HepG2 (cell line): ENCODE measurements around the gene CPHXL2. TPM values are rescaled to one million over a fixed set of nuclear protein-coding genes. Genes with fewer than 3 reads are reported as not detected.

Experiments used
- ARNT2 ChIP-seq: sonication (generic); formaldehyde crosslinking; IDR thresholded peaks from 2 replicates; pipeline ENCODE4 v1.8.0; 2022; ENCODE audit warnings: mild to moderate bottlenecking, low read depth, missing genetic modification reagents, moderate library complexity
- ASH2L ChIP-seq: fragments of 300-600, 200-600 bp; sonication (generic); IDR thresholded peaks from 2 replicates; pipeline ENCODE4 v1.7.0; 2017; ENCODE audit warnings: low read depth, mild to moderate bottlenecking, moderate library complexity, mixed read lengths, low read length; ENCODE audit not compliant: insufficient read length
- ATAD3A ChIP-seq: sonication (generic); formaldehyde crosslinking; IDR thresholded peaks from 2 replicates; pipeline ENCODE4 v1.4.0; 2020; ENCODE audit warnings: missing genetic modification reagents
- CBX5 ChIP-seq: sonication (generic); formaldehyde crosslinking; IDR thresholded peaks from 2 replicates; pipeline ENCODE4 v1.4.0; 2020; ENCODE audit warnings: missing genetic modification reagents, borderline replicate concordance
- CREBL2 ChIP-seq: sonication (generic); formaldehyde crosslinking; IDR thresholded peaks from 2 replicates; pipeline ENCODE4 v1.8.1; 2023; ENCODE audit warnings: missing genetic modification reagents, mild to moderate bottlenecking, borderline replicate concordance
- DBP ChIP-seq: sonication (generic); formaldehyde crosslinking; IDR thresholded peaks from 2 replicates; pipeline ENCODE4 v1.4.0; 2020; ENCODE audit warnings: missing genetic modification reagents; ENCODE audit errors: not compliant biosample characterization
- DNMT3B ChIP-seq: conservative IDR thresholded peaks from 2 replicates; pipeline ENCODE4 v1.6.1; 2016; ENCODE audit warnings: missing biosample characterization, control low read depth
- FOXO4 ChIP-seq: sonication (generic); formaldehyde crosslinking; conservative IDR thresholded peaks from 2 replicates; pipeline ENCODE4 v1.8.1; 2023; ENCODE audit warnings: missing genetic modification reagents
- HOXA5 ChIP-seq: sonication (generic); formaldehyde crosslinking; IDR thresholded peaks from 2 replicates; pipeline ENCODE4 v1.4.0; 2020; ENCODE audit warnings: missing genetic modification reagents
- MBD4 ChIP-seq: IDR thresholded peaks from 2 replicates; pipeline ENCODE4 v1.6.1; 2012; ENCODE audit warnings: low read length, inconsistent platforms, borderline replicate concordance
- MED1 ChIP-seq: sonication (generic); formaldehyde crosslinking; IDR thresholded peaks from 2 replicates; pipeline ENCODE4 v1.4.0; 2020; ENCODE audit warnings: missing genetic modification reagents
- MIXL1 ChIP-seq: IDR thresholded peaks from 2 replicates; pipeline ENCODE4 v1.6.1; 2016
- PCBP2 ChIP-seq: fragments of 200-400 bp; formaldehyde crosslinking; optimal IDR thresholded peaks from 2 replicates; pipeline ENCODE3; 2018; ENCODE audit warnings: low read length, low read depth; ENCODE audit not compliant: poor library complexity, severe bottlenecking
- SMARCE1 ChIP-seq: fragments of 450-650 bp; IDR thresholded peaks from 2 replicates; pipeline ENCODE4 v1.6.1; 2017; ENCODE audit warnings: borderline replicate concordance
- SP4 ChIP-seq: sonication (generic); formaldehyde crosslinking; IDR thresholded peaks from 2 replicates; pipeline ENCODE4 v1.8.1; 2023; ENCODE audit warnings: mild to moderate bottlenecking, missing genetic modification reagents
- ZBTB20 ChIP-seq: sonication (generic); formaldehyde crosslinking; IDR thresholded peaks from 2 replicates; pipeline ENCODE4 v1.8.1; 2023; ENCODE audit warnings: missing genetic modification reagents, low read depth, mild to moderate bottlenecking, borderline replicate concordance
- ZBTB7A ChIP-seq: sonication (generic); formaldehyde crosslinking; IDR thresholded peaks from 2 replicates; pipeline ENCODE4 v1.8.0; 2022; ENCODE audit warnings: mild to moderate bottlenecking, missing genetic modification reagents
- ZFP37 ChIP-seq: sonication (generic); formaldehyde crosslinking; IDR thresholded peaks from 2 replicates; pipeline ENCODE4 v1.4.0; 2020; ENCODE audit warnings: missing genetic modification reagents, borderline replicate concordance
- ZFP41 ChIP-seq: sonication (generic); formaldehyde crosslinking; IDR thresholded peaks from 2 replicates; pipeline ENCODE4 v1.4.0; 2020; ENCODE audit warnings: mild to moderate bottlenecking, missing genetic modification reagents, borderline replicate concordance
- ZNF18 ChIP-seq: sonication (generic); formaldehyde crosslinking; IDR thresholded peaks from 2 replicates; pipeline ENCODE4 v1.8.0; 2022; ENCODE audit warnings: mild to moderate bottlenecking, missing genetic modification reagents; ENCODE audit not compliant: insufficient replicate concordance
- ZNF20 ChIP-seq: sonication (generic); formaldehyde crosslinking; IDR thresholded peaks from 2 replicates; pipeline ENCODE4 v1.4.0; 2020; ENCODE audit warnings: mild to moderate bottlenecking, moderate library complexity, missing genetic modification reagents
- ZNF513 ChIP-seq: sonication (generic); formaldehyde crosslinking; conservative IDR thresholded peaks from 2 replicates; pipeline ENCODE4 v1.5.0; 2020; ENCODE audit warnings: missing genetic modification reagents
- polyA plus RNA-seq, 8 experiments: library from polyadenylated mRNA; depleted of rRNA in 3 of 8; stranded (reverse) in 7 of 8; unstranded in 1 of 8; fragments of >200 nt; fragmentation: Illumina TruSeq in 4 of 8; extraction: Trizol in 4 of 8; gene quantifications; 2 replicates each; pipeline versions ENCODE4 v1.2.1 to v1.2.3, GENCODE V29; 2011 to 2016; ENCODE audit warnings: low read depth in 4 of 8, missing spikeins in 1 of 8, mixed read lengths in 1 of 8; ENCODE audit not compliant: insufficient read depth in 1 of 8
- total RNA-seq, 5 experiments: library from RNA; depleted of rRNA; stranded (reverse); fragments of >200 nt; fragmentation: Illumina TruSeq; extraction: Trizol; gene quantifications; 2 replicates each; pipeline ENCODE4 v1.2.3, GENCODE V29; 2016; ENCODE audit warnings: low read depth in 1 of 5

Gene CPHXL2
- total and polyA plus RNA-seq, 2 of the 13 experiments (the other 11 are each of a cell fraction or from before 2014, with no cell fraction given) = not detected

GRCh38 chr16:75647492-75648264, 29.1 kb downstream of the CPHXL2 start, which contains the start of the genes KARS1 and TERF2IP (continued):
- TF ChIP-seq ZNF18 (CRISPR knock-in tag) (peak; percentile 26), MIXL1 (CRISPR knock-in tag) (peak; percentile 95), ASH2L (peak; percentile 96), ZFP41 (CRISPR knock-in tag) (peak; percentile 41; the same call in 1 of the 2 replicates), DBP (CRISPR knock-in tag) (peak; percentile 57), ZBTB20 (CRISPR knock-in tag) (peak; percentile 57; the same call in 1 of the 2 replicates), HOXA5 (CRISPR knock-in tag) (peak; percentile 92), SMARCE1 (no peak), CBX5 (no peak; the same call in 1 of the 2 replicates), CREBL2 (no peak), FOXO4 (no peak), PCBP2 (no peak), DNMT3B (CRISPR knock-in tag) (peak; percentile 94), MBD4 (no peak), ATAD3A (CRISPR knock-in tag) (no peak), ARNT2 (CRISPR knock-in tag) (no peak), ZFP37 (CRISPR knock-in tag) (peak; percentile 39; the same call in 1 of the 2 replicates), MED1 (CRISPR knock-in tag) (peak; percentile 62), SP4 (CRISPR knock-in tag) (peak; percentile 95), ZNF513 (CRISPR knock-in tag) (0 out of 2 replicates have a peak, but pooled peaks have one; percentile 74), ZBTB7A (CRISPR knock-in tag) (peak; percentile 75; the same call in 1 of the 2 replicates), ZNF20 (CRISPR knock-in tag) (peak; percentile 82)
